HG02938 (cell line): ENCODE data around the gene C16orf86.
"Not testable (repeated sequence)": the region's sequence is repeated elsewhere in the genome, so short reads cannot be mapped to it uniquely, and the experiment has no call there.

Experiments
- ATAC-seq: cut with Tn5 transposase; IDR thresholded peaks from one replicate; pipeline ENCODE4 v1.9.1; 2021; ENCODE audit warnings: mild to moderate bottlenecking, moderate library complexity; ENCODE audit not compliant: unreplicated experiment

C16orf86 gene

GRCh38 chr16:67685388-67686112, 18.9 kb downstream of the C16orf86 start:
- no peak for ATAC-seq

DNA sequence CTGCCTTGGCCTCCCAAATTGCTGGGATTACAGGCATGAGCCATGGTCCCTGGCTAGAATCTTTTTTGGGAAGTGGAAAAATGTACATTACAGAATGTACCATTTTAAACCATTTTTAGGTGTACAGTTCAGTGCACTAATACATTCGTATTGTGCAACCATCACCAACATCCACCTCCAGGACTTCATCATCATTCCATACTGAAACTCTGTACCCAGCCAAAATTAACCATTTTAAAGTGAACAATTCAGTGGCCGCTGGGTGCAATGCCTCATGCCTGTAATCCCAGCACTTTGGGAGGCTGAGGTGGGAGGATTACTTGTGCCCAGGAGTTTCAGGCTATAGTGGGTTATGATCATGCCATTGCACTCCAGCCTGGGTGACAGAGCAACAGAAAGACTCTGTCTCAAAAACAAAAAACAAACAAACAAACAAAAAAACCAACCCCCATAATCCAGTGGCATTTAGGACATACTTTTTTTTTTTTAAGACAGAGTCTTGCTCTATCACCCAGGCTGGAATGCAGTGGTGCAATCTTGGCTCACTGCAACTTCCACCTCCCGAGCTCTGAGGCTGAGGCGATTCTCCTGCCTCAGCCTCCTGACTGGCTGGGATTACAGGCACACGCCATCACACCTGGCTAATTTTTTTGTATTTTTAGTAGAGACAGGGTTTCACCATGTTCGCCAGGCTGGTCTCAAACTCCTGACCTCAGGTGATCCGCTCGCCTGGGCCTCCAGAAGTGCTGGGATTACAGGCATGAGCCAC, 27.1 kb downstream of the C16orf86 start:
- ATAC-seq: not testable (repeated sequence)

- no peak for ATAC-seq
These were observed 28.0 kb downstream of the C16orf86 start for GRCh38 chr16:67694611-67695010.

- no peak for ATAC-seq
These were observed 31.0 kb downstream of the C16orf86 start for GRCh38 chr16:67697422-67698185.

GRCh38 chr16:67699265-67699664, 32.7 kb downstream of the C16orf86 start:
- no peak for ATAC-seq

DNA sequence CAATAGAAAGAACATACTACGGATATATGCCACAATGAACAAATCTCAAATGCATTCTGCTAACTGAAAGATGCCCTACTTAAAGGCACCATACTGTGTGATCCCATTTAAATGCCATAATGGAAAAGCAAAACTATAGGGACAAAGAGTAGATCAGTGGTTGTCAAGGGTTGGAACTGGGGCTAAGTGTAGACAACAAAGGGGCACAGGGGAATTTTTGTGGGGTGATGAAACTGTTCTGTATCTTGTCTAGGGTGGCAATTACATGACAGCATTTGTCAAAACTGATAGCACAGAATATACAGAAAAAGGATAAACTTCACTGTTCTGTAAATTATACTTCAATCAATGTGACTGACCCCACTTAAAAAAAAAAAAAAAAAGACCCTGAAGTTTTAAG, 34.8 kb downstream of the C16orf86 start:
- no peak for ATAC-seq

DNA sequence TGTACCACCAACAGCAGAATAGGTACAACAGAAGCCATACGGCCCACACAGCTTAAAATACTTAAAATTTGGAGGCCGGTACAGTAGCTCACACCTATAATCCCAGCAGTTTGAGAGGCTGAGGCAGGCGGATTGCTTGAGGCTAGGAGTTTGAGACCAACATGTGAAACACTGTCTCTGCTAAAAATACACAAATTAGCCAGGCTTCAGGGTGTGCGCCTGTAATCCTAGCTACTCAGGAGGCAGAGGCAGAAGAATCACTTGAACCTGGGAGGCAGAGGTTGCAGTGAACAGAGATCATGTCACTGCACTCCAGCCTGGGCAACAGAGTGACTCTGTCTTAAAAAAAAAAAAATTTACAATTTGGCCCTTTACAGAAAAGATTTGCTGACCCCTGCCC, 35.5 kb downstream of the C16orf86 start:
- ATAC-seq: no peak

- no peak for ATAC-seq
These were observed 37.0 kb downstream of the C16orf86 start for GRCh38 chr16:67703626-67704025.

GRCh38 chr16:67704110-67704509, 37.5 kb downstream of the C16orf86 start:
- ATAC-seq: no peak

DNA sequence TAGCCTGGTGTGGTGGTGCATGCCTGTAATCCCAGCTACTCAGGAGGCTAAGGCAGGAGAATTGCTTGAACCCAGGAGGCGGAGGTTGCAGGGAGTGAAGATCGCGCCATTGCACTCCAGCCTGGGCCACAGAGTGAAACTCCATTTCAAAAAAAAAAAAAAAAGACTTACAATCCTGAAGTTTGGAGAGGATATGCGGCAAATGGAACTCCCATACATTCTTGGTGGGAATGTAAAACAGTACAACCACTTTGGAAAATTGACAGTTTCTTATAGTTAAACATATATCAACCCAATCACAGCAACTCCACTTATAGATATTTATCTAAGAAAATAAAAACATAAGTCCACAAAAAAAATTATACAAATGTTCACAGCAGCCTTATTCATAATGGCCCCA, 40.6 kb downstream of the C16orf86 start:
- no peak for ATAC-seq

DNA sequence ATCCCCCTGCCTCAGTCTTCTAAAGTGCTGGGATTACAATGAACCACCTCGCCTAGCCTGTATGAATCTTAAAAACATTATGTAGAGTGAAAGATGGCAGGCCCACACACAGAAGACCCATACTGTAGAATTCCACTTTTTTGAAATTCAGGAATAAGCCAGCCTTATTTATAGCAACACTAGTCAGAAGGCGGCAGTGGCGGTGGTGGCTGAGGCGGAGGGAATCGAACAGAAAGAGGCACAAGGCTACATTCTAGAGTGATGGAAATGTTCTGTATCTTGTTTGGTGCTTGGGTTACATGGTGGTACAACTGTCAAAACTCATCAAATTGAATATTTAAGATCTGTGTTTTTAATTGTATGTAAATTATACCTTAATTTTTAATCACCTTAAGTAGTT, 41.2 kb downstream of the C16orf86 start:
- no peak for ATAC-seq

- ATAC-seq: no peak
These were observed 41.8 kb downstream of the C16orf86 start for GRCh38 chr16:67708368-67708771.

DNA sequence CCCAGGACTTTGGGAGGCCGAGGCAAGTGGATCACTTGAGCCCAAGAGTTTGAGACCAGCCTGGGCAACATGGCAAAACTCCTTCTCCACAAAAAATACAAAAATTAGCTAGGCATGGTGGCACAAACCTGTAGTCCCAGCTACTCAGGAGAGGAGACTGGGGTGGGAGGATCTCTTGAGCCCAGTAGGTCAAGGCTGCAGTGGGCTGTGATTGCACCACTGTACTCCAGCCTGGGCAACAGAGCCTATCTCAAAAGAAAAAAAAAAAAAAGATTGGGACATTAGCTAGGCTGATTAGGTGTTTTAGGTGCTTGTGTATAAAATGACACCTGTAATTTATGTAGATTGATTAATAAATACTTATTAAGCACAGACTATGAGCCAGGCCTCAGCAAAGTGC, 42.4 kb downstream of the C16orf86 start:
- no peak for ATAC-seq

DNA sequence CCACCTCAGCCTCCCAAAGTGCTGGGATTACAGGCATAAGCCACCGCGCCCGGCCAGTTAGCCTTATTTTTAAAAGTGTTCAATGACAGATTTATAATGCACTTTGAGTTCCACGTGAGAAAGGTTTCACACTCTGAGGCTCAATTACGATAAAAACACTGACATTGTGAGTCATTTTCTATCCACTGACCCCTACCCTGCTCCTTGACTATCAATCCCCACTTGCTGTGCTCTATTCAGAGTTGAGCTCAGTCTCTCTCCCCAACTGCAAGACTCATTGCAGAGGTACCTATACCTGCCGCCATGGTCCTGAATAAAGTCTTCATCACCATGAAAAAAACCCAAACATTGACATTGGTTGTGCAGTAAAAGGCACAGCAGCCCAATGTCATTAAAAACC, 44.0 kb downstream of the C16orf86 start:
- no peak for ATAC-seq

DNA sequence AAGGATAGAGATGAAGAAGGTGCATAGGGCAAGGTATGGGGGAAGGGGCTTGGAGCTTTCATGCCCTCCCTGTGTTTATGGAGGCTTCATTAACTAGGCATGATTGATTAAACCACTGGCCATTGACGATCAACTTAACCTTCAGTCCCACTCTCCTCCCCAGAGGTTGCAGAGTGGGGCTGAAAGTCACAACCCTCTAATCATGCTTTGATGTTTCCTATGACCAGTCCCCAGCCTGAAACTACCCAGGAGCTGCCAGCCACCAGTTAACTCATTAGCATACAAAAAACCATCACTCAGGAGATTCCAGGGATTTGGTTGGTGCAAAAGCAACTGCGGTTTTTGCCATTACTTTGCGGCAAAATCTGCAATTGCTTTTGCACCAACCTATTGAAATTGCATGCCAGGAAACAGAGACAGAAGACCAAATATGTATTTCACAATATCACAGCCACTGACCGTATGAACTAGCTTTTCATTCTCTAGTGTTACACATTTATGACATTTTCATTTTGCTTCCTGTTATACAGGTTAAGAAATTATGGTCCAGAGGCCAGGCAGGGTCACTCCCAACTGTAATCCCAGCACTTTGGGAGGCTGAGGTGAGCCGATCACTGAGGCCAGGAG, 47.1 kb downstream of the C16orf86 start:
- ATAC-seq: no peak

DNA sequence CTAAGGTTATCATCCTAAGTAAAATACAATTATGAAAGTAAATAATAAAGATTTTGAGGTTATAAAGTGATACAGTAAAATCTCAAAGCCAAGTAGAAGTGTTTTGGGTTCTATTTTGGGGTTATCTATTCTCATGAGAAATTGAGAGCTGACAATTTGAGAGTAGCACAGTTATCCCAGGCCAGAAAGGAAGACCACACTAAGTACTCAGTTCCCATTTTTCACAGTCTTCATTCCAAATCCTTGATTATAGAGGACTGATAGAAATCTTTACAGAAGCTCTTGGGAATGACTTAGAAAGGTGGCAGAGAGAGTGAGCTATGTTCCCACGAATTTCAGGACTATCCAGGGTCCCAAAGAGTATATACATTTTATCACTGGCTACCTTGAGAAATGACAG, 47.9 kb downstream of the C16orf86 start:
- no peak for ATAC-seq

GRCh38 chr16:67716097-67716496, 49.5 kb downstream of the C16orf86 start:
- ATAC-seq: no peak
